Immature natural killer cell (primary cell): ENCODE data around the gene MIPEP. TPM values are rescaled to one million over a fixed set of nuclear protein-coding genes. Genes with fewer than 3 reads are reported as not detected.

Source experiments
- DNase-seq, 3 donors: peaks; one replicate each; pipeline ENCODE4 v3.0.0; 2022; ENCODE audit warnings: mixed read lengths in 1 of 3
- H3K27ac Mint-ChIP-seq, 6 donors: one replicate each; pipeline ENCODE4 v1.8.0; 2020; ENCODE audit warnings: mixed read lengths in 6 of 6, mild to moderate bottlenecking in 5 of 6, inconsistent platforms in 4 of 6, moderate library complexity in 3 of 6
- H3K27me3 Mint-ChIP-seq, 3 donors: one replicate each; pipeline ENCODE4 v1.8.0; 2020 to 2021; ENCODE audit warnings: low read depth in 3 of 3, mild to moderate bottlenecking in 3 of 3, mixed read lengths in 3 of 3, moderate library complexity in 3 of 3, inconsistent platforms in 1 of 3
- H3K36me3 Mint-ChIP-seq, 3 donors: one replicate each; pipeline ENCODE4 v1.8.0; 2020; ENCODE audit warnings: mixed read lengths in 3 of 3, inconsistent platforms in 2 of 3, mild to moderate bottlenecking in 2 of 3
- H3K4me1 Mint-ChIP-seq, 2 donors: one replicate each; pipeline ENCODE4 v1.8.0; 2020; ENCODE audit warnings: inconsistent platforms in 2 of 2, mild to moderate bottlenecking in 2 of 2, mixed read lengths in 2 of 2, moderate library complexity in 1 of 2
- H3K4me3 Mint-ChIP-seq, 5 donors: one replicate each; pipeline ENCODE4 v1.8.0; 2020; ENCODE audit warnings: mild to moderate bottlenecking in 5 of 5, mixed read lengths in 5 of 5, inconsistent platforms in 3 of 5, moderate library complexity in 3 of 5
- H3K9me3 Mint-ChIP-seq, 6 donors: one replicate each; pipeline ENCODE4 v1.8.0; 2020; ENCODE audit warnings: mild to moderate bottlenecking in 6 of 6, mixed read lengths in 6 of 6, inconsistent platforms in 4 of 6, moderate library complexity in 3 of 6
- polyA plus RNA-seq, 3 donors: library from polyadenylated mRNA; unstranded; fragments of 300-500 nt; fragmentation: Illumina TruSeq; gene quantifications; one replicate each; pipeline ENCODE4 v1.2.3, GENCODE V29; 2021

Gene MIPEP
- polyA plus RNA-seq = 10 to 100 TPM in 2 of 3 donors, 1 to 10 TPM in 1; 9.3 to 20.5 (median 14.3) TPM

GRCh38 chr13:23888658-23889614, at the start of gene MIPEP:
Gene MIPEP, minus strand, starts transcription at chr13:23889400. Its CDS starts 80 bp downstream, at chr13:23889320.
- Mint-ChIP-seq H3K9me3 (no peaks in the 10 kb centered on the region), H3K4me1 (peaks cover 20 to 22% of the 10 kb centered on the region in 2 donors), H3K27ac (peak within 1 kb of the TSS; percentile 73 to 87 (median 80)), H3K36me3 (peaks cover 4 to 5% (median 4%) of the 10 kb centered on the region in 3 donors), H3K4me3 (peak within 1 kb of the TSS; percentile 87 to 95 (median 88)), H3K27me3 (peaks cover 4 to 11% (median 5%) of the 10 kb centered on the region in 3 donors)
- peak; percentile 85 to 88 (median 85) for DNase-seq

DNA sequence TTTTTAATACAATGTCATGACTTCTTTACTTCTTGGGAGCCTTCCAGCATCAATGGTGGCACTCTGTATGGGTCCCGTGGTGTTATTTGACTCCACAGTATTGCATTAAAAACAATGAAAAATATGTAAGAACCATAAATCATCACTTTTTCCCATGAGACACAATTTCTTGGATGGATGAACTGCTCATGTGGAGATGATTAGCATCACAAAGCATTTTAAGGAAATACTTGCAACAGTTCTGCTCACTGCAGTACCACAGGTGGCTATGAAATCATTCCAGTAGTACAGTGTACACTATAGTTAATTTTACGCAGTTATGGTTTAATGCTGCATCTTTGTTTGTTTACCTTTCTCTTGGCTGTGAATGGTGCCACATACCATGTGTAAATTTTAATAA, 45.3 kb upstream of the MIPEP start:
- DNase-seq = no peak
- H3K27ac Mint-ChIP-seq = no peak overlapping the region
- H3K4me1 Mint-ChIP-seq = no peaks in the 10 kb centered on the region
- peaks cover 2 to 28% (median 16%) of the 10 kb centered on the region in 3 donors for H3K27me3 Mint-ChIP-seq
- peaks cover 0 to 5% (median 4%) of the 10 kb centered on the region in 3 donors for H3K36me3 Mint-ChIP-seq
- H3K4me3 Mint-ChIP-seq = no peak overlapping the region
- peaks cover 0 to 10% (median 4%) of the 10 kb centered on the region in 6 donors for H3K9me3 Mint-ChIP-seq

GRCh38 chr13:23928985-23929384, 39.8 kb upstream of the MIPEP start:
- H3K36me3 Mint-ChIP-seq = no peaks in the 10 kb centered on the region
- H3K27me3 Mint-ChIP-seq = peaks cover 0 to 5% (median 3%) of the 10 kb centered on the region in 3 donors
- no peak overlapping the region for H3K4me3 Mint-ChIP-seq

DNA sequence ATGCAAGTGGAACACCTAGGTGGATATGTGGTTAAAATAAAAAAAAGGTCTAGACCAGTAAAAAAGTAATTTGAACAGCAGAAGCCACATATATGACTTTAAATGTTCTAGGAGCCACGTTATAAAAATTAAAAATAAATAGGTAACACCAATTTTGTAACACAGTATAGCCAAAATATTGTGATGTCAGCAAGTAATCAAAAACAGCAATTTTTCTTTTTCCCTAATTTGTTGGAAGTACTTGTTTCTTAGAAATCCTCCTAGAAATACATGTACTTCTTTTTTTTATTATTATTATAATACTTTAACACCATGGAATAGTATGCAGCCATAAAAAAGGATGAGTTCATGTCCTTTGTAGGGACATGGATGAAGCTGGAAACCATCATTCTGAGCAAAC, 33.8 kb upstream of the MIPEP start:
- Mint-ChIP-seq H3K4me3 (no peak overlapping the region), H3K36me3 (no peaks in the 10 kb centered on the region), H3K9me3 (no peaks in the 10 kb centered on the region), H3K4me1 (no peaks in the 10 kb centered on the region), H3K27ac (no peak overlapping the region), H3K27me3 (peaks cover 0 to 14% (median 3%) of the 10 kb centered on the region in 3 donors)
- no peak for DNase-seq

More at GRCh38 chr13:23928985-23929384, 39.8 kb upstream of the MIPEP start:
- Mint-ChIP-seq H3K27ac (no peak overlapping the region), H3K4me1 (no peaks in the 10 kb centered on the region), H3K9me3 (no peaks in the 10 kb centered on the region)
- DNase-seq = no peak

GRCh38 chr13:23922005-23922932, 33.1 kb upstream of the MIPEP start:
- Mint-ChIP-seq H3K4me3 (no peak overlapping the region), H3K27me3 (peaks cover 0 to 19% (median 3%) of the 10 kb centered on the region in 3 donors), H3K27ac (no peak overlapping the region), H3K9me3 (no peaks in the 10 kb centered on the region), H3K36me3 (no peaks in the 10 kb centered on the region), H3K4me1 (no peaks in the 10 kb centered on the region)
- DNase-seq = no peak

- no peaks in the 10 kb centered on the region for H3K9me3 Mint-ChIP-seq
- H3K27me3 Mint-ChIP-seq = peaks cover 0 to 19% (median 3%) of the 10 kb centered on the region in 3 donors
- DNase-seq = peak; percentile 20 to 44 (median 42)
- no peak overlapping the region for H3K27ac Mint-ChIP-seq
- H3K36me3 Mint-ChIP-seq = no peaks in the 10 kb centered on the region
- H3K4me3 Mint-ChIP-seq = no peak overlapping the region
- H3K4me1 Mint-ChIP-seq = no peaks in the 10 kb centered on the region
Measured at GRCh38 chr13:23921451-23921888, 32.3 kb upstream of the MIPEP start.

- Mint-ChIP-seq H3K4me3 (no peak overlapping the region), H3K27ac (no peak overlapping the region), H3K27me3 (peaks cover 0 to 23% (median 3%) of the 10 kb centered on the region in 3 donors), H3K4me1 (no peaks in the 10 kb centered on the region), H3K9me3 (no peaks in the 10 kb centered on the region), H3K36me3 (no peaks in the 10 kb centered on the region)
- no peak for DNase-seq
Measured at GRCh38 chr13:23919006-23919405, 29.8 kb upstream of the MIPEP start.

DNA sequence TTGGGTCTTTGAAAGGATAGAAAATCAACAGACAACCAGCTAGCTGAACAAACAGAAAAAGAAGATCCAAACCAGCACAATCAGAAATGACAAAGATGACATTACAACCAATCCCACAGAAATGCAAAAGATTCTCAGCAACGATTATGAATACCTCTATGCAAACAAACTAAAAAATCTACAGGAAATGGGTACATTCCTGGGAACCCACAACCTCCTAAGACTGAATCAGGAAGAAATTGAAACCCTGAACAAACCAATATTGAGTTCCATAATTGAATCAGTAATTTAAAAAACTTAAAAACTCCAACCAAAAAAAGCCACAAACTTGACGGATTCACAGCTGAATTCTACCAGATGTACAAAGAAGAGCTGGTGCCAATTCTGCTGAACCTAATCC, 29.0 kb upstream of the MIPEP start:
- Mint-ChIP-seq H3K36me3 (no peaks in the 10 kb centered on the region), H3K4me3 (no peak overlapping the region), H3K27ac (no peak overlapping the region), H3K4me1 (no peaks in the 10 kb centered on the region), H3K9me3 (no peaks in the 10 kb centered on the region), H3K27me3 (peaks cover 0 to 23% (median 3%) of the 10 kb centered on the region in 3 donors)
- DNase-seq = no peak

DNA sequence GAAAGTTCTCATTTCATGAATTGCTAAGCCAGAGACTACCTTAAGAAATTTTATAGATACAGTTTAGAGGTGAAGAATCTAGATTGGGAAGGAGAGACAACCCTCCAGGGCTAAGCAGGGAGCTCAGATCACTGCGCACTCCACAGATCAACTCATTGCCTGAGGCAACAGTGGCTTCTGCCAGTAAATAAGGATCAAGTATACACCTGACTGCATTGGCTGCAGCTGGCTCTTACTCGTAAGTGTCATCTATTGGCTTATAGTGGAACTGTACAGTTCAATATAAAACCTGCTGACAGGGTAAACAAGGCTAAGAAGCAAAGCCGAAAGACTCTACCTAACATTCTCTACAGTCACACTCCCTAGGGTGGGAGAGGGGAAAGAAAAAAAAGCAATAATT, 26.1 kb upstream of the MIPEP start:
- peaks cover 0 to 22% (median 3%) of the 10 kb centered on the region in 3 donors for H3K27me3 Mint-ChIP-seq
- no peak overlapping the region for H3K4me3 Mint-ChIP-seq
- H3K36me3 Mint-ChIP-seq = no peaks in the 10 kb centered on the region
- no peaks in the 10 kb centered on the region for H3K9me3 Mint-ChIP-seq
- H3K4me1 Mint-ChIP-seq = no peaks in the 10 kb centered on the region
- no peak for DNase-seq
- H3K27ac Mint-ChIP-seq = no peak overlapping the region

GRCh38 chr13:23912469-23912868, 23.3 kb upstream of the MIPEP start:
- H3K36me3 Mint-ChIP-seq = no peaks in the 10 kb centered on the region
- DNase-seq = no peak
- H3K4me1 Mint-ChIP-seq = no peaks in the 10 kb centered on the region
- H3K4me3 Mint-ChIP-seq = no peak overlapping the region
- no peak overlapping the region for H3K27ac Mint-ChIP-seq
- H3K27me3 Mint-ChIP-seq = peaks cover under 1 to 17% (median 3%) of the 10 kb centered on the region in 3 donors
- no peaks in the 10 kb centered on the region for H3K9me3 Mint-ChIP-seq

DNA sequence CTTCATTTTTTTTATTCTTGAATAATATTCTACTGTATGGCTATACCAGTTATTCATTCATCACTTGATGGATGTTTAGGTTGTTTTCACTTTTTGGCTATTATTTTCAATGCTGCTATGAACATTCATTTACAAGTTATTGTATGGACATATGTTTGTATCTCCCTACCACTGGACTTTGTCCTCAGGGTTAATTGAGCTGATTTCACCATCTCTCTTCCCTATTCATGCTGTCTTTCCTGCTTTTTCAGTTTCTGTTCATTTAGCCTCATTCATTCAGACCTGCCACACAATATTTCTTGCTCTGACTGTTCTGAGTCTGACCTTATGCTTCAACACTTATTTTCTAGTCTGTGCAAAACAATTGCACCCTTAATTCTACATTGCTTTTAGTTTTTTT, 20.4 kb upstream of the MIPEP start:
- Mint-ChIP-seq H3K36me3 (no peaks in the 10 kb centered on the region), H3K9me3 (no peaks in the 10 kb centered on the region), H3K27ac (no peak overlapping the region), H3K4me1 (no peaks in the 10 kb centered on the region), H3K4me3 (no peak overlapping the region), H3K27me3 (peaks cover 2 to 19% (median 3%) of the 10 kb centered on the region in 3 donors)
- no peak for DNase-seq

DNA sequence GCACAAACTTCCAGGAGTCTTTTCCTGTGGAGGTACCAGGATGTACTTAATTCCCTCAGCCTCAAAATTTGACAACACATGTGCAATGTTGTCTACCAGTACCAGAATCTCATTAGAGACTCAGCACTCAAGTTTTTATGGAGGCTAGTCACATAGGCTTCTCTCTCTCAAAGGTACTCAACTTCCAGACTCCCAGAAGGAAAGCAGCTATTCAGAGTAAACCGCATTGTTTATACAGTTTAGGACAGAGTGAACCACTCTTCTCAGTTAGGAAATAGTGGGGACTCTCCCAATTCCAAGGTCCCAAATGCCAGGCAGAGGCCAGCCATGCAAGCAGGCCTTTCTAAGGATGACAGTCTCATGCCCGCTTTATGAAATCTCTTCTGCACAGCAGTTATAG, 16.6 kb upstream of the MIPEP start:
- Mint-ChIP-seq H3K27ac (no peak overlapping the region), H3K4me1 (peaks cover 0 to 2% of the 10 kb centered on the region in 2 donors), H3K4me3 (no peak overlapping the region), H3K9me3 (no peaks in the 10 kb centered on the region), H3K27me3 (peaks cover 16 to 27% (median 22%) of the 10 kb centered on the region in 3 donors), H3K36me3 (no peaks in the 10 kb centered on the region)
- no peak for DNase-seq

DNA sequence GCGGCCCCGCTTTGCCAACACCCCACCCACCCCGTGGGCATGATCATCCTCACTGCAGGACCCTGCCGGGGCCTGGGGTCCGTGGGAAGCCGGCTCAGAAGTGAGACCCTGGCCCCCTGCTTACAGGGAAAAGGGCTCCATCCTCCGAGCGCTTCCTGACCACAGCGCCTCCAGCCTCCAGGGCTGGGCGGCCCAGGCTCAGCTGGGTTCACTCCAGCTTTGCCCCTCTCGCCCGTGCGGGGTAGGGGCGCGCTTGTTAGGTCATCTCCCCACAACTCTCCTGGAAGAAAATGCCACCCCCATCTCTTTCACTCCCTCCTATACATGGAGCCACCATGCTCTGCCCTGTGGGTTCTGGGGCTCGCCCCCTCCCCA, 14.7 kb upstream of the MIPEP start:
- H3K4me3 Mint-ChIP-seq = no peak overlapping the region
- no peaks in the 10 kb centered on the region for H3K36me3 Mint-ChIP-seq
- DNase-seq = no peak
- H3K27ac Mint-ChIP-seq = no peak overlapping the region
- no peaks in the 10 kb centered on the region for H3K9me3 Mint-ChIP-seq
- peaks cover 16 to 22% (median 20%) of the 10 kb centered on the region in 3 donors for H3K27me3 Mint-ChIP-seq
- H3K4me1 Mint-ChIP-seq = peaks cover 0 to 2% of the 10 kb centered on the region in 2 donors
